NCI-H2081 treated with DMSO at 0.1 percent for 48 hours (cell line): ENCODE measurements around the gene COX6B2.

Experiments
- DNase-seq: peaks from one replicate; lab custom pipeline; 2025; lab: John Stamatoyannopoulos, UW

COX6B2 gene

GRCh38 chr19:55362174-55362989, 7.9 kb upstream of the COX6B2 start:
- no peak for DNase-seq

DNA sequence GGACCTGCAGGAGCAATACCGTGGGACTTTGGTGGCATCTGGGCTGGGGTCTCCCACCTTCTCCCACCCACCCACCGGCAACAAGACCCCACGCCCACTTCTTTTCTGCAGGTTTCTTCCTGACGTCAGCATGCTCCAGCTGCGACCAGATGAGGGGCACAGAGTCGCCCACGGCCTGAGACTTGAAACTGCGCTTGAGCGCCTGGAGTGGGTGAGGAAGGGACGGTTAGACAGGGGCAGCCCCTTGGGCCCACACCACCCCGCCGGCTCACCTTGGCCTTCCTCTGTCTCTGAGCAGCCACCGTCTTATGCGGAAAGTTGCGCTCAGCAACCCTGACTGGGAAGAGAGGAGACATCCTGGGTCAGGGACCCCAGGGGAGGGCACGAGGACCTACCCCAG, 6.4 kb upstream of the COX6B2 start:
- DNase-seq, result no peak

GRCh38 chr19:55358943-55359908, 4.7 kb upstream of the COX6B2 start:
- no peak for DNase-seq

- DNase-seq, result no peak
These were observed 4.0 kb upstream of the COX6B2 start for GRCh38 chr19:55358493-55358892.

GRCh38 chr19:55355213-55355821, 798 bp upstream of the COX6B2 start:
- no peak for DNase-seq

- DNase-seq, result no peak
These were observed 469 bp downstream of the COX6B2 start for GRCh38 chr19:55353803-55354697.

GRCh38 chr19:55353356-55353802, 1.1 kb downstream of the COX6B2 start:
- DNase-seq, result no peak

GRCh38 chr19:55352549-55353145, 1.9 kb downstream of the COX6B2 start:
- DNase-seq, result no peak

- DNase-seq, result no peak
These were observed 2.5 kb downstream of the COX6B2 start for GRCh38 chr19:55352040-55352439.

GRCh38 chr19:55350620-55351315, 3.8 kb downstream of the COX6B2 start:
- DNase-seq, result no peak

DNA sequence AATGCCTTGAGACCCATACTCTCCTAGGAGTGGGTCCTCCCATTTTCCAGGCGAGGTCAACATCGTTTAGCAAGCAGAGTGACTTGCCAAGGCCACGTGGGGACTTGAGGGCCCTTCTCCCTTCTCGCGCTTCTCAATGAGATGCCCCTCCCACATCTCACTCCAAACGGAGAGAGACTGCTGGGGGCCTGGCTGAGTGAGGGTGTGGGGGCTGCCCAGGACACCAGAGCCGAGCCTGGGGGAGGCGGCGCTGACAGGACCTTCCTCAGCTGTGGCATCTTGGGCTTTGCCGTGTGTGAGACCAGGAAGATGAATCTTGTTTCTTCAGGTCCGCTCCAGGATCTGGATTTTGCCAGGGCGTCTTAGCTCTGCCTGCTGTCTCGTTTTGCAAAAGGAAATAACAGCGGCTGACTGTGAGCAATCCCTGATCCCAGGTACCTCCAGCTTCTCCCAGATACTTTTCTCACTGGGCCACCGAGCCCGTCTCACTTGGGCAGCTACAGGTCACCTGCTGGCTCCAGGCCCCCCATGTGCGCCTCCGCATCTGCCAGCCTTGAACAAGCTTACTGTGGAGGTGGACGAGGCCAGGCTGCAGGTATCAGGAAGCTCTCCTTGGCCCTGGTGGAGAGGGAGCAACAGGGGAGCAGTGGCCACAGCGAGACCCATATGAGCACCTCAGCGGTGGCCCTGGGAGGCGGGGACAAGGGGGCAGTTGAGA, 6.0 kb downstream of the COX6B2 start:
- no peak for DNase-seq

GRCh38 chr19:55347442-55348009, 7.0 kb downstream of the COX6B2 start:
- no peak for DNase-seq

- DNase-seq, result no peak
These were observed 7.6 kb downstream of the COX6B2 start for GRCh38 chr19:55346725-55347441.

GRCh38 chr19:55345818-55346724, 8.4 kb downstream of the COX6B2 start:
- no peak for DNase-seq

DNA sequence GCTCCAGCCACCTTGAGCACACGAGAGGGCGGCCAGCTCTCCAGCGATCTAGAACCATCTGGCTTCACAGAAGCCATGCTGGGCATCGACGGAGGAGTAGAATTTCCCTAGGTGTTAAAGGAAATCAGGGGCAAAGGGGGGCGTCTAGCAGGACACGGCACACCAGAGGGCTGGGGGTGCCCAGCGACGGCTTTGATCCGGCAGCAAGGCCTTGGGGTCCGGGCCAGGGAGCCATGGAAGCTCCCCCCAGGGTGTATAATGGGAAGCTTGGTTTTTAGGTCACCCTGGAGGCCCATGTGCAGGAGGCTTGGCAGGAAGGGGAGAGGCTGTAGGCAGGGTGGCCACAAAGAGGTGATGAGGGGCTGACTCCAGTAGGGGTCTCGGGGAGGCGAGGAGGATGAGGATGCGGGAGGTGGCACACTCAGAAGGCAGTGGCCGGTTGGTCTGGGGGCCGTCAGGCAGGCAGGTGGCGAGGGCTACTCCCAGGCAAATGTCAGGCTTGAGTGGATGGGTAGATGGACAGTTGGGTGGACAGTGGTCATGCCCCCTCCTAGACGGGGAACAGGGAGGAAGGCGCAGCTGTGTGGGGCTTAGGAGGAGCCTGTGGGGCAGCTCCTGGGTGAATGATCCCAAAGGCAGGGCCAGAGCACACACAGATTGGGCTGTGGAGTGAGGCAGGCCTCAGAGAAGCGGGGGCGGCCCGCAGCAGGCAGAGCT, 9.3 kb downstream of the COX6B2 start:
- DNase-seq, result no peak

DNA sequence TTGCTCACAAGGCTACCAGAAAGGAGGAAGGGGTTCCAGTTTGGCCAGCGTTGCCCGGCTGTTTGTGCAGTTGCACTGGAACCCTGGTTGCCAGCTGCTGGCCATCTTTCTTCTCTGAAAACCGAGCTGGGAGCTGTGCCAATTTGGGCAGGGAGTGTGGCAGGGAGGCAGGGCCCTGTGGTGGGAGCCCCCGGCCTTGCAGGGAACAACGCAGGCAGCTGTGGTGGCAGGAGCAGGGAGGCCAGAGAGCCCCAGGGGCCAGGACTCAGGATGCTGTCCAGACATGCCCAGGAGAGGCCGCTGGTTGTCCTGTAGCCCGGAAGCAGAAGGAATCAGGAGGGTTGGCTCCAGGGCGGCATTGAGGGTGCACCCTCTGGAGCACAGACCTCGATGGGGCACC, 10.1 kb downstream of the COX6B2 start:
- no peak for DNase-seq
